Neutrophil (primary cell): Measurements from ENCODE around the gene ARHGEF7.

Experiments
- H3K27ac ChIP-seq: fragments of 200-600 bp; sonication (generic); 2 replicates; pipeline ENCODE4 v1.5.1; 2016; ENCODE audit warnings: mild to moderate bottlenecking, moderate library complexity
- H3K27me3 ChIP-seq: fragments of 200-600 bp; sonication (generic); 2 replicates; pipeline ENCODE4 v1.6.0; 2016; ENCODE audit warnings: mild to moderate bottlenecking
- H3K36me3 ChIP-seq: fragments of 200-600 bp; sonication (generic); 2 replicates; pipeline ENCODE4 v1.5.1; 2017
- H3K4me1 ChIP-seq, 2 experiments: fragments of 200-600 bp in 1 of 2; sonication (generic) in 1 of 2; 1 replicate in 1 of 2; 2 replicates in 1 of 2; pipeline versions ENCODE4 v1.5.1 to v1.6.1; 2013 to 2016; ENCODE audit warnings: low read depth in 1 of 2, low read length in 1 of 2, mild to moderate bottlenecking in 1 of 2, moderate library complexity in 1 of 2; ENCODE audit not compliant: control insufficient read depth in 1 of 2, insufficient read depth in 1 of 2
- H3K4me3 ChIP-seq, 2 experiments: fragments of 200-600 bp in 1 of 2; sonication (generic) in 1 of 2; 1 replicate in 1 of 2; 2 replicates in 1 of 2; pipeline ENCODE4 v1.5.1; 2013 to 2016; ENCODE audit warnings: low read depth in 1 of 2, low read length in 1 of 2, mild to moderate bottlenecking in 1 of 2, moderate library complexity in 1 of 2
- H3K9me3 ChIP-seq: fragments of 200-600 bp; sonication (generic); 2 replicates; pipeline ENCODE4 v1.5.1; 2016
- CTCF ChIP-seq: fragments of 200-600 bp; sonication (generic); IDR thresholded peaks from 2 replicates; pipeline ENCODE4 v1.5.1; 2016; ENCODE audit warnings: antibody characterized with exemption

The ARHGEF7 gene

GRCh38 chr13:111345682-111346081 is 230.6 kb downstream of the ARHGEF7 start:
- Histone ChIP-seq H3K27me3 (no peaks in the 10 kb centered on the region), H3K36me3 (no peaks in the 10 kb centered on the region), H3K9me3 (no peaks in the 10 kb centered on the region), H3K27ac (no peak overlapping the region), H3K4me3 (no peak overlapping the region), H3K4me1 (no peaks in the 10 kb centered on the region)
- no peak for TF ChIP-seq CTCF

- no peak for TF ChIP-seq CTCF
- Histone ChIP-seq H3K4me1 (no peaks in the 10 kb centered on the region), H3K4me3 (no peak overlapping the region), H3K27me3 (no peaks in the 10 kb centered on the region), H3K27ac (no peak overlapping the region), H3K36me3 (no peaks in the 10 kb centered on the region), H3K9me3 (no peaks in the 10 kb centered on the region)
Measured at GRCh38 chr13:111346101-111346680, 231.1 kb downstream of the ARHGEF7 start.

GRCh38 chr13:111347438-111347837 is 232.3 kb downstream of the ARHGEF7 start:
- Histone ChIP-seq H3K36me3 (no peaks in the 10 kb centered on the region), H3K27ac (no peak overlapping the region), H3K27me3 (no peaks in the 10 kb centered on the region), H3K9me3 (no peaks in the 10 kb centered on the region), H3K4me3 (no peak overlapping the region), H3K4me1 (no peaks in the 10 kb centered on the region)
- no peak for TF ChIP-seq CTCF

- Histone ChIP-seq H3K36me3 (no peaks in the 10 kb centered on the region), H3K4me1 (no peaks in the 10 kb centered on the region), H3K4me3 (no peak overlapping the region), H3K27ac (no peak overlapping the region), H3K9me3 (no peaks in the 10 kb centered on the region), H3K27me3 (no peaks in the 10 kb centered on the region)
- no peak for TF ChIP-seq CTCF
Measured at GRCh38 chr13:111353508-111353907, 238.4 kb downstream of the ARHGEF7 start.

GRCh38 chr13:111354789-111355188 is 239.7 kb downstream of the ARHGEF7 start:
- Histone ChIP-seq H3K36me3 (no peaks in the 10 kb centered on the region), H3K4me3 (no peak overlapping the region), H3K27me3 (no peaks in the 10 kb centered on the region), H3K27ac (no peak overlapping the region), H3K4me1 (no peaks in the 10 kb centered on the region), H3K9me3 (no peaks in the 10 kb centered on the region)
- no peak for TF ChIP-seq CTCF
